Osteocyte (in vitro differentiated cells): ENCODE measurements around the gene NRXN3. TPM values are rescaled to one million over a fixed set of nuclear protein-coding genes. Genes with fewer than 3 reads are reported as not detected.

Experiments used
- DNase-seq: peaks from one replicate; pipeline ENCODE4 v3.0.0; 2021; ENCODE audit warnings: mixed read lengths; ENCODE audit not compliant: unreplicated experiment; ENCODE audit errors: extremely low spot score
- H3K27ac Mint-ChIP-seq: one replicate; pipeline ENCODE4 v1.8.0; 2021; ENCODE audit warnings: mild to moderate bottlenecking, mixed read lengths; ENCODE audit not compliant: unreplicated experiment
- H3K27me3 Mint-ChIP-seq: one replicate; pipeline ENCODE4 v1.8.0; 2021; ENCODE audit warnings: mixed read lengths; ENCODE audit not compliant: unreplicated experiment
- H3K36me3 Mint-ChIP-seq: one replicate; pipeline ENCODE4 v1.8.0; 2021; ENCODE audit warnings: mixed read lengths; ENCODE audit not compliant: unreplicated experiment
- H3K4me1 Mint-ChIP-seq: one replicate; pipeline ENCODE4 v1.8.0; 2021; ENCODE audit warnings: mixed read lengths; ENCODE audit not compliant: unreplicated experiment
- H3K4me3 Mint-ChIP-seq: one replicate; pipeline ENCODE4 v1.8.0; 2021; ENCODE audit warnings: mild to moderate bottlenecking, moderate library complexity, mixed read lengths; ENCODE audit not compliant: unreplicated experiment
- H3K9me3 Mint-ChIP-seq: one replicate; pipeline ENCODE4 v1.8.0; 2021; ENCODE audit warnings: mixed read lengths; ENCODE audit not compliant: unreplicated experiment
- total RNA-seq: library from RNA; stranded (reverse); gene quantifications from 2 replicates; pipeline ENCODE4 v1.2.1, GENCODE V29; 2021
- TF ChIP-seq, protein P1 (sequence below): fragments of 200-600 bp; sonication (generic); IDR thresholded peaks from 2 replicates; pipeline ENCODE4 v1.5.0; 2021; ENCODE audit warnings: antibody characterized with exemption, mild to moderate bottlenecking, moderate library complexity

NRXN3 gene
- total RNA-seq, 1 donor from 2014 or later: 26.5 TPM

DNA sequence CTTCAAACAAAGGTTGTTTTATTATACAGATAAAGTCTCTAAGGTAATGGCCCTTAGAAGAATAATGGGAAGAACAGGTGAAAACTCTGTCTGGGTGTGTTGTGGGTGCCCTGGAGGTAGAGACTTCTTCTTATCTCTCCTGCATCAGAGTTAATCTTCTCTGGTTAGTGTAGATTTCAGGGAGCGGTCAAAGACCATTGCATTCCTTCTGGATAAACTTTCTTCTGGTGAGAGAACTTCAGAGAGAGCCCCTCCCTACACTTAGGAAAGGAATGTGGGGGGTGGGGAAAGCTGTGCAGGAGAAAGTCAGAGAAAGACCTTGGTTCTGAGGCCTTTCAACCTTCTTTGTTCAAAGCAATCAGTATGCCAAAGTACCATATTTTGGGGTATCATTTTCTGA lies 1382.6 kb downstream of the NRXN3 start:
- Mint-ChIP-seq H3K4me1 (peaks cover 9% of the 10 kb centered on the region), H3K36me3 (no peaks in the 10 kb centered on the region), H3K27ac (no peak overlapping the region), H3K27me3 (no peaks in the 10 kb centered on the region), H3K4me3 (no peak overlapping the region), H3K9me3 (peaks cover 6% of the 10 kb centered on the region)
- no peak for DNase-seq
- TF ChIP-seq, protein P1, sequence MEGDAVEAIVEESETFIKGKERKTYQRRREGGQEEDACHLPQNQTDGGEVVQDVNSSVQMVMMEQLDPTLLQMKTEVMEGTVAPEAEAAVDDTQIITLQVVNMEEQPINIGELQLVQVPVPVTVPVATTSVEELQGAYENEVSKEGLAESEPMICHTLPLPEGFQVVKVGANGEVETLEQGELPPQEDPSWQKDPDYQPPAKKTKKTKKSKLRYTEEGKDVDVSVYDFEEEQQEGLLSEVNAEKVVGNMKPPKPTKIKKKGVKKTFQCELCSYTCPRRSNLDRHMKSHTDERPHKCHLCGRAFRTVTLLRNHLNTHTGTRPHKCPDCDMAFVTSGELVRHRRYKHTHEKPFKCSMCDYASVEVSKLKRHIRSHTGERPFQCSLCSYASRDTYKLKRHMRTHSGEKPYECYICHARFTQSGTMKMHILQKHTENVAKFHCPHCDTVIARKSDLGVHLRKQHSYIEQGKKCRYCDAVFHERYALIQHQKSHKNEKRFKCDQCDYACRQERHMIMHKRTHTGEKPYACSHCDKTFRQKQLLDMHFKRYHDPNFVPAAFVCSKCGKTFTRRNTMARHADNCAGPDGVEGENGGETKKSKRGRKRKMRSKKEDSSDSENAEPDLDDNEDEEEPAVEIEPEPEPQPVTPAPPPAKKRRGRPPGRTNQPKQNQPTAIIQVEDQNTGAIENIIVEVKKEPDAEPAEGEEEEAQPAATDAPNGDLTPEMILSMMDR: no peak

DNA sequence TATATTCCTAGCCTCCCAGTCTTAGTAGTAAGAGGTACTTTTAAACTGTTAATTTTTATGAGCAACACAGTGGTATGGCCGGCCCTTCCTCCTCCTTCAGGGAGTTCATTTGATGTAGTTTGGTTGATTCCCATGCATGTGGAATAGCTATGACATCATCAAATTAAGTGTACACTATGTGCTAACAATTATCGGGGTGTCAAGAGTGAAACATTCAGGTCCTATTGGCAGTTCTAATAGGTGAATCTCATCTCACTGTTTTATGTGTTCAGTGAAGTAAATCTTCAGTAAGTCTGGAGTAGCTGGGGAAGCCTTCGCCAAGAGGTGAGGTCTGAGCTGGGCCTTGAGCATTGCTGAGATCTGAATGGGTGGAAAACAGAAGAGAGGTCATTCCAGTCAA lies 1384.6 kb downstream of the NRXN3 start:
- Mint-ChIP-seq H3K4me1 (peaks cover 9% of the 10 kb centered on the region), H3K36me3 (peaks cover 3% of the 10 kb centered on the region), H3K4me3 (no peak overlapping the region), H3K27me3 (no peaks in the 10 kb centered on the region), H3K27ac (no peak overlapping the region), H3K9me3 (peaks cover 11% of the 10 kb centered on the region)
- TF ChIP-seq, protein P1: no peak
- DNase-seq: no peak

DNA sequence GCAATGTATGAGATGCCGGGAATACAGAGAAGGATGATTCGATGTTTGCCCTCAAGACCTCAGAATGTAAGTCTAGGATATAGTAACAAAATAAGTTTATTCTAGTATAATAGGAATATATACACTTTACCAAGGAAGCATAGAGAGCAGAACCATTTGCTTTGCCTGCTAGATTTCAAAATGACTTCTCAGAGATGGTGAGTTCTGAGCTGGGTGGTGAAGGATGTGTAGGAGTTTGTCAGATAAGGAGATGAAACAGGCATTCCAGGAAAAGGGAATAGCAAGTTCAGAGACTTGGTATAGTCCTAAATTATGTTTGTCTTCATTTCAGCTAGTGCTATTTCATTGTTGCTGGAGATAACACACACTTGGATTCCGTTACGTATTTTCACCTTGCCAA lies 1385.3 kb downstream of the NRXN3 start:
- H3K27ac Mint-ChIP-seq: no peak overlapping the region
- peaks cover 9% of the 10 kb centered on the region for H3K4me1 Mint-ChIP-seq
- peaks cover 3% of the 10 kb centered on the region for H3K36me3 Mint-ChIP-seq
- TF ChIP-seq, protein P1: no peak
- no peak overlapping the region for H3K4me3 Mint-ChIP-seq
- H3K9me3 Mint-ChIP-seq: peaks cover 11% of the 10 kb centered on the region
- H3K27me3 Mint-ChIP-seq: no peaks in the 10 kb centered on the region
- no peak for DNase-seq

DNA sequence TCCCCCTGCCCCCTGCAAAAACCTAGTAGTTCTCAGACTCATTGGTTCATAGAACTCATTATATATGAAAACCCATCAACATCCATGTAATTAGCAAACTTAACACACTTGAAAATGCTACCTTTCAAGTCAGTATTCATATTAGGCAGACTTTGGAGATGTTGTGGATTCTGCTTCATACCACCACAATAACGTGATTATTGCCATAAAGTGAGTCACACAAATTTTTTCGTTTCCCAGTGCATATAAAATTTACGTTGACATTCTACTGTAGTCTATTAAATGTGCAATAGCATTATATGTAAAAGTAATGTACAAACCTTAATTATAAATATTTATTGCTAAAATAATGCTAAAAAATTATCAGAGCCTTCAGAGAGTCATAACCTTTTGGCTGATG lies 1387.1 kb downstream of the NRXN3 start:
- no peak for DNase-seq
- H3K4me3 Mint-ChIP-seq: no peak overlapping the region
- H3K27me3 Mint-ChIP-seq: no peaks in the 10 kb centered on the region
- H3K4me1 Mint-ChIP-seq: peaks cover 8% of the 10 kb centered on the region
- H3K27ac Mint-ChIP-seq: no peak overlapping the region
- peaks cover 11% of the 10 kb centered on the region for H3K9me3 Mint-ChIP-seq
- H3K36me3 Mint-ChIP-seq: peaks cover 3% of the 10 kb centered on the region
- TF ChIP-seq, protein P1: no peak

DNA sequence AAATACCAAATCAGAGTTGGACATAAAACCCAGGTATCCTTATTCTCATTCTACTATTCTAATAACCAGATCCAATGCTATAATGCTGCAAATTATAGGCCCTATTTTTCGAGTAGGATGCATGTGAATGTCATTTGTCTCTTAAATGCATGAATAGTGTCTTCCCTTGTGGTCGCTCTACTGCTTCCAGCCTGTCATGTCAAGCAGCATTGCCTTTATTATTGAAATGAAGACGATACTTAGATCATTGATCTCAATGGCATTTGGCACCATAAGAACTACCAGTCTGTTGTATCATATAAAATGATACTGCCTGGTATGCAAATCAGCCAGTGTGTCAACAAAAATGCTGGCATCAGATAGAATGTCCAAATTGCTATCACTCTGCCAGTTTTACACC lies 1392.0 kb downstream of the NRXN3 start:
- no peak overlapping the region for H3K4me3 Mint-ChIP-seq
- H3K27ac Mint-ChIP-seq: no peak overlapping the region
- peaks cover 3% of the 10 kb centered on the region for H3K36me3 Mint-ChIP-seq
- no peaks in the 10 kb centered on the region for H3K4me1 Mint-ChIP-seq
- peaks cover 6% of the 10 kb centered on the region for H3K9me3 Mint-ChIP-seq
- no peak for DNase-seq
- no peaks in the 10 kb centered on the region for H3K27me3 Mint-ChIP-seq
- TF ChIP-seq, protein P1: no peak
